ENCODE data around the gene GPR35. TPM values are rescaled to one million over a fixed set of nuclear protein-coding genes. Genes with fewer than 3 reads are reported as not detected.
"Not testable (repeated sequence)": the region's sequence is repeated elsewhere in the genome, so short reads cannot be mapped to it uniquely, and the experiment has no call there.

The GPR35 gene
- total and polyA plus RNA-seq, 5 donors: 0.53 to 1.4 (median 0.84) TPM

GRCh38 chr2:240672701-240673190 is 47.5 kb downstream of the GPR35 start:
- no peak for ATAC-seq
- Histone ChIP-seq H3K27ac (ENCODE audit: low read length) (no peak overlapping the region), H3K9me3 (ENCODE audit: control insufficient read depth, low read length) (no peaks in the 10 kb centered on the region), H3K27me3 (ENCODE audit: control insufficient read depth, insufficient read depth) (no peaks in the 10 kb centered on the region), H3K4me1 (ENCODE audit: control insufficient read depth, insufficient read depth, low read length) (no peaks in the 10 kb centered on the region), H3K4me3 (ENCODE audit: low read length) (no peak overlapping the region)
- intact Hi-C loops (cut with DNase I): no loop called here
- WGBS: 8% methylated on average over 55 of the region's 55 CpGs
- DNase-seq: peak in 1 of 3 donors; percentile 55

- H3K4me3 ChIP-seq (ENCODE audit: low read length); H3K27me3 ChIP-seq (ENCODE audit: control insufficient read depth, insufficient read depth); H3K9me3 ChIP-seq (ENCODE audit: control insufficient read depth, low read length); intact Hi-C loops (cut with DNase I); H3K4me1 ChIP-seq (ENCODE audit: control insufficient read depth, insufficient read depth, low read length); ATAC-seq; H3K27ac ChIP-seq (ENCODE audit: low read length): not testable (repeated sequence)
- DNase-seq: peak in 1 of 3 donors; percentile 50
- WGBS: 31% methylated on average over 12 of the region's 16 CpGs
Measured at GRCh38 chr2:240674461-240675184, 49.3 kb downstream of the GPR35 start.

DNA sequence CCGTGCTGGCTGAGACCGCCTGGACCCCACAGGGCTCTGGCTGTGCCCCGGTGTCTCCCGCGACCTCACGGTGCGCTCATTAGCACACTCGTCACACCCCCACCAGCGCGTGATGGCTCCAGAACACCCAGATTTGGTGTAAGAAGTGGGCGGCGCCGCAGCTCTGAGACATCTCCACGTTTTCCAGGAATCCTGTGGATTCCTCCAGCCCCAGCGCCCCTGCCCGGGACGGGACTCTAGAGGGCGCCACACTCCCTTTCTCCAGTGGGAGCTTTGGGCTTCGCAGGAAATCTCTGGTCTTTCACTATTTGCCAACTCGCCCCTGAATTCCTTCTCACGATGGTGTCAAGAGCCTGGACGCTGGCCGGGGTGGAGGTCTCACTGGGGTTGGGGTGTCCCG is 50.1 kb downstream of the GPR35 start:
- H3K4me1 ChIP-seq (ENCODE audit: control insufficient read depth, insufficient read depth, low read length); DNase-seq; H3K27me3 ChIP-seq (ENCODE audit: control insufficient read depth, insufficient read depth); intact Hi-C loops (cut with DNase I); H3K27ac ChIP-seq (ENCODE audit: low read length); H3K9me3 ChIP-seq (ENCODE audit: control insufficient read depth, low read length); H3K4me3 ChIP-seq (ENCODE audit: low read length): not testable (repeated sequence)
- ATAC-seq: peak in 1 of 2 donors; percentile 41
- no CpG with 5 or more reads among the region's 24 CpGs for WGBS

- 58% methylated on average over 6 of the region's 14 CpGs for WGBS
- intact Hi-C loops (cut with DNase I): not testable (repeated sequence)
- peak in 1 of 2 donors; percentile 24 for ATAC-seq
Measured at GRCh38 chr2:240678043-240678442, 52.8 kb downstream of the GPR35 start.

DNA sequence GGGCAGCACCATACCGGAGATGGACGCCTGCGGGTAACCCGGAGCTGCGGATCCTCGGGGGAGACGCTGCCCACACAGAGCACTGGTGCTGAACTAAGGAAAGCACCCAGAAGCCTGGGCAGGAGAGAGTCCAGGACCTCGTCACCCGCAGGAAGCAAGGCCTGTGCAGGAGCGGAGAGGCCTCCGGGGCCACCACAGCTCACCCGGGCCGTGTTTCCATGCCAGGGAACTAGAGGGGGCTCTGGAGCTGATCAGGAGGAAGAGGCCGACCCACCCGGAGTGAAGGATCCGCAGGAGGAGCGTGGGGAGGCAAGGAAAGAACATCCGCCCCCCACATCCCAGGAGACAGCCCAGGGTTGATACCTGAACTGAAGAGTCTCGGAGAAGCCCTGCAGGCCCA is 53.6 kb downstream of the GPR35 start:
- H3K4me1 ChIP-seq (ENCODE audit: control insufficient read depth, insufficient read depth, low read length); H3K27ac ChIP-seq (ENCODE audit: low read length); DNase-seq; H3K27me3 ChIP-seq (ENCODE audit: control insufficient read depth, insufficient read depth); intact Hi-C loops (cut with DNase I); H3K4me3 ChIP-seq (ENCODE audit: low read length); H3K9me3 ChIP-seq (ENCODE audit: control insufficient read depth, low read length); ATAC-seq: not testable (repeated sequence)
- no CpG with 5 or more reads among the region's 19 CpGs for WGBS

More at GRCh38 chr2:240678043-240678442, 52.8 kb downstream of the GPR35 start:
- H3K4me1 ChIP-seq (ENCODE audit: control insufficient read depth, insufficient read depth, low read length); H3K4me3 ChIP-seq (ENCODE audit: low read length); H3K27me3 ChIP-seq (ENCODE audit: control insufficient read depth, insufficient read depth); DNase-seq; H3K9me3 ChIP-seq (ENCODE audit: control insufficient read depth, low read length); H3K27ac ChIP-seq (ENCODE audit: low read length): not testable (repeated sequence)

DNA sequence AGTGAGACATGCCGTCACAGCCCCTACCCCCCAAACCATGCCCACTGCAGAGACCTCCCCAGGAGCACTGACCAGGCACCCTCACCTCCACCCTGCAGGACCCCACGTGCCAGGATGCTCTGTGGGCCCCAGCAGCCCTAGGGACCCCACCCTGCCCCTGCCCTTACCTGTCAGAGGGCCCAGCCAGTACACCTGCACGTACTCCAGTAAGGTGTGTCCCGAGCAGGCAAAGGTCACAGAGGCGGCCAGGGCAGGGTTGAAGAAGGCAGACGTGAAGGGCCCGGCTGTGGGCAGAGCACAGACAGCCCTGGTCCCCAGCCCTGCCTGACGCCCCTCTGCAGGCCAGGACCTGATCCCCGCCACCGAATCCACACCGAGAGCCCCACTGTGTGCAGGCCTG is 54.9 kb downstream of the GPR35 start:
- H3K4me1 ChIP-seq (ENCODE audit: control insufficient read depth, insufficient read depth, low read length): not testable (repeated sequence)
- peak in 1 of 2 donors; percentile 19 for ATAC-seq

More for the DNA sequence above, 54.9 kb downstream of the GPR35 start:
- 50% methylated on average over 2 of the region's 11 CpGs for WGBS
- intact Hi-C loops (cut with DNase I); H3K4me3 ChIP-seq (ENCODE audit: low read length); H3K27me3 ChIP-seq (ENCODE audit: control insufficient read depth, insufficient read depth); H3K9me3 ChIP-seq (ENCODE audit: control insufficient read depth, low read length); H3K27ac ChIP-seq (ENCODE audit: low read length): not testable (repeated sequence)
- DNase-seq: peak in 1 of 3 donors; percentile 16

Other genes with a start within 250 kb of the GPR35 start
- 100 to 1,000 TPM in 2 of 4 donors, 10 to 100 TPM in 2; 75.8 to 107 (median 94.8) TPM for gene GPC1, start 189.8 kb upstream of the GPR35 start, total RNA-seq
- 118 TPM for gene GPC1, start 189.8 kb upstream of the GPR35 start, polyA plus RNA-seq
- 1 to 10 TPM; 7.3 to 8.0 (median 7.6) TPM for gene ANKMY1, start 67.5 kb upstream of the GPR35 start, total RNA-seq
- gene ANKMY1, start 67.5 kb upstream of the GPR35 start, polyA plus RNA-seq: 3.5 TPM
- 10 to 100 TPM in 3 of 4 donors, 1 to 10 TPM in 1; 9.6 to 14.9 (median 11.7) TPM for gene DUSP28, start 65.1 kb upstream of the GPR35 start, total RNA-seq
- 10.9 TPM for gene DUSP28, start 65.1 kb upstream of the GPR35 start, polyA plus RNA-seq
- 10 to 100 TPM; 40.4 to 61.6 (median 58.0) TPM for gene RNPEPL1, start 57.0 kb upstream of the GPR35 start, total RNA-seq
- gene RNPEPL1, start 57.0 kb upstream of the GPR35 start, polyA plus RNA-seq: 108 TPM
- 10 to 100 TPM; 21.2 to 44.3 (median 36.2) TPM for gene CAPN10, start 38.7 kb upstream of the GPR35 start, total RNA-seq
- gene CAPN10, start 38.7 kb upstream of the GPR35 start, polyA plus RNA-seq: 40.1 TPM
- not detected for gene AQP12B, start 57.4 kb downstream of the GPR35 start, total RNA-seq
- not detected for gene AQP12B, start 57.4 kb downstream of the GPR35 start, polyA plus RNA-seq
- gene AQP12A, start 66.4 kb downstream of the GPR35 start, total RNA-seq: not detected
- not detected for gene AQP12A, start 66.4 kb downstream of the GPR35 start, polyA plus RNA-seq
- 10 to 100 TPM; 45.3 to 83.0 (median 66.9) TPM for gene KIF1A, start 194.7 kb downstream of the GPR35 start, total RNA-seq
- gene KIF1A, start 194.7 kb downstream of the GPR35 start, polyA plus RNA-seq: 45.7 TPM
- not detected for gene AGXT, start 243.3 kb downstream of the GPR35 start, total RNA-seq
- gene AGXT, start 243.3 kb downstream of the GPR35 start, polyA plus RNA-seq: 0.14 TPM